Mucosa of gallbladder (tissue), 1 donor: ENCODE results near the gene HSPA13. TPM values are rescaled to one million over a fixed set of nuclear protein-coding genes. Genes with fewer than 3 reads are reported as not detected.
"Not testable (repeated sequence)": the region's sequence is repeated elsewhere in the genome, so short reads cannot be mapped to it uniquely, and the experiment has no call there.

Experiments used
- DNase-seq: peaks from one replicate; pipeline ENCODE4 v3.0.0-alpha.2; 2020; ENCODE audit warnings: low spot score
- total RNA-seq: library from RNA; stranded (reverse); gene quantifications from one replicate; pipeline ENCODE4 v1.2.1, GENCODE V29; 2021
- donor health status: DM: no; HTN: no; CAD: no.

The HSPA13 gene, protein sequence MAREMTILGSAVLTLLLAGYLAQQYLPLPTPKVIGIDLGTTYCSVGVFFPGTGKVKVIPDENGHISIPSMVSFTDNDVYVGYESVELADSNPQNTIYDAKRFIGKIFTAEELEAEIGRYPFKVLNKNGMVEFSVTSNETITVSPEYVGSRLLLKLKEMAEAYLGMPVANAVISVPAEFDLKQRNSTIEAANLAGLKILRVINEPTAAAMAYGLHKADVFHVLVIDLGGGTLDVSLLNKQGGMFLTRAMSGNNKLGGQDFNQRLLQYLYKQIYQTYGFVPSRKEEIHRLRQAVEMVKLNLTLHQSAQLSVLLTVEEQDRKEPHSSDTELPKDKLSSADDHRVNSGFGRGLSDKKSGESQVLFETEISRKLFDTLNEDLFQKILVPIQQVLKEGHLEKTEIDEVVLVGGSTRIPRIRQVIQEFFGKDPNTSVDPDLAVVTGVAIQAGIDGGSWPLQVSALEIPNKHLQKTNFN
- total RNA-seq, result 12.0 TPM

- DNase-seq, result peak; percentile 100
These were observed at the start of gene HSPA13 for GRCh38 chr21:14382835-14383595. HSPA13 (minus strand) TSS chr21:14383146; CDS start chr21:14383119, 27 bp downstream.

- no peak for DNase-seq
These were observed 36.0 kb upstream of the HSPA13 start for GRCh38 chr21:14418920-14419319.

DNA sequence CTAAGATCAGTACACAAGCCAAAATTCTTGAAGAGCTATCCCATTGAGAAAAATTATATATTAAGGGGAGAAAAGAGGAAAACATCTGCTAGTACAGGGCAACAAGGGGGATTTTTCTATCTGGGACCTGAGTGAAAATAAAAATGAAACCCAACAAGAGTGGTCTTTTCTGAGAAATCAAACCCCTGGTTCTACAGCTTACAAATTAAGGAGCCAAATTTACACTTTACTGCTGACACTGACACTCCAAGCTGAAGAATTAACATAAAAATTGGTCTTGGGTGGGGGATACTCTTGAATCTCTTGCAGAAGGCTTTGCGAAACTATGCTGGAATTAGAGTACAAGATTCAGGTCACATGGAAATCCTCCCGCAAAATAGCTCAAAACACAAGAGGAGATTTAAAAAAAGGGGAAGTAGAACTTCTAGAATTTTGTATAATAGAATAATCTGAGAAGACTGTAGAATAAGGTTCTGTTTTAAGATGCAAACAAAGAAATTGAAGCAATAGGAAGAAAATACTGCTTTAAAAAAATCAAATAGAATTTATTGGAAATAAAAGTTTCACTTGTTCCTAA is 32.1 kb upstream of the HSPA13 start:
- no peak for DNase-seq

DNA sequence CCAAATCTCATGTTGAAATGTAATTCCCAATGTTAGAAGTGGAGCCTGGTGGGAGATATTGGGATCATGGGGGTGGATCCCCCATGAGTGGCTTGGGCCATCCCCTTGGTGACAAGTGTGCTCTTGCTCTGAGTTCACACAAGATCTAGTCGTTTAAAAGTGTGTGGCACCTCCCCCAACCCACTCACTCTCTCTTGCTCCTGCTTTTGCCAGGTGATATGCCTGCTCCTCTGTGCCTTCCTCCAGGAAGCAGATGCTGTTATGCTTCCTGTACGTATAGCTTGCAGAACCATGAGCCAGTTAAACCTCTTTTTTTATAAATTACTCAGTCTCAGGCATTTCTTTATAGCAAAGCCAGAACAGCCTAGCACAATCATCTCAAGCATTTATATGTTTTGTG is 23.0 kb upstream of the HSPA13 start:
- no peak for DNase-seq

- DNase-seq, result no peak
These were observed 22.3 kb upstream of the HSPA13 start for GRCh38 chr21:14405225-14405624.

DNA sequence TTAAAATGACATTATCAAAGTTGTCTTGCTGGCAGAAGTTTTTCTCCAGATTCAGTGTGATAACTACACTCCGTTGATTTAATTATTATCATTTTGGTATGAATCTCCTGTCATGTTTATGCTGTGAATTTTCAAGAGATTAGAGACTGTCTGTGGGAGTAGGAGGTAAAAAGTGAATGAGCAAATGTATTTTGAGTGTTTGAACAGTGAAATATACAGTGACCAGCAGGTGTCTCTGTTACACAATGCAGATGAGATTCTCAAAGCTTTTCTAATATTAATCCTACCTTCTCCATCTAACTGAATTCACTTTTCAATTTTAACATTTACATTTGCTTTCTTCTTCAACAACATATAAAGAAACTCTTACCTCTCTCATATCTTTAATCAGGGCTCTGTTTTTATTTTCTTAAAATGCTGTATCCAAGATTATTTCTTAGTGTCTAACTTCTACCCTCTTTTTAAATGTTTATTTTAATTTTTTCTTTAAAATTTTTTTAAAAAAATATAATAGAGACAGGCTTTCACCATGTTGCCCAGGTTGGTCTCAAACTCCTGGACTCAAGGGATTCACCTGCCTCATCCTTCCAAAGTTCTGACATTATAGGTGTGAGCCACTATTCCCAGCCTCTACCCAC is 20.9 kb upstream of the HSPA13 start:
- no peak for DNase-seq

- DNase-seq, result no peak
These were observed 18.3 kb upstream of the HSPA13 start for GRCh38 chr21:14401217-14401616.

DNA sequence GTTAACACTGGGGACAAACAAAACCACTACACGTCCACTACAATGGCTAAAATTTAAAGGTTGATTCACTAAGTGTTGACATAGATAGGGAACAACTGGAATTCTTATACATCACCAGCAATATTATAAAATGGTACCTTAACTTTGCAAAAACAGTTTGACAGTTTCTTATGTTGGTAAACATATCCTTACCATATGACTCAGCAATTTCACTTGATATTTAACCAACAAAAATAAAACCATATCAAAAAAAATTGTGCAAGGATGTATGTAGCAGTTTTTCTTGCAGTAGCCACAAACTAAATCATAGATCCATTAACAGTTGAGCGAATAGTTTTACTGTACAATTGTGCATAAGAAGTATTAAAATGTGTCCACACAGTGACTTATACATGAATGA is 5.3 kb upstream of the HSPA13 start:
- no peak for DNase-seq

DNA sequence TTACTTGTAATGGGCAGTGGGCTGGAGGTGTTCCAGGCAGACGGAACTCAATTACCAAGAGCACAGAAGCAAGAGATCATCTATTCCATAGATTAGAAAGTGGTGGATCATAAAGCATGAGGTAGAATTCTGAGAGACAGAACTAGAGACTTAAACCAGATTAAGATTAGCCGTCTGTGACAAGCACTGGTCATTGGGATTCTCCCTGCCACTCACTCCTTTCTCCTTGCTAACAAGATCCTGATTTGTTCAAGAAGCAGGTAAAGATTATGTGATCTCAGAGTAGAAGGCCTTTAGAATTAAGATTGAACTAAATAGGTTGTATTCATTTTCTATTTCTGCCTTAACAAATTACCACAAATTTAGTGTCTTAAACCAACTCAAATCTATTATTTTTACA is 1.5 kb upstream of the HSPA13 start:
- no peak for DNase-seq

GRCh38 chr21:14383596-14384180 is 742 bp upstream of the HSPA13 start:
- no peak for DNase-seq

GRCh38 chr21:14382486-14382834 is 486 bp downstream of the HSPA13 start:
- no peak for DNase-seq

- no peak for DNase-seq
These were observed 6.1 kb downstream of the HSPA13 start for GRCh38 chr21:14376854-14377253.

GRCh38 chr21:14366998-14367397 is 15.9 kb downstream of the HSPA13 start:
- no peak for DNase-seq

DNA sequence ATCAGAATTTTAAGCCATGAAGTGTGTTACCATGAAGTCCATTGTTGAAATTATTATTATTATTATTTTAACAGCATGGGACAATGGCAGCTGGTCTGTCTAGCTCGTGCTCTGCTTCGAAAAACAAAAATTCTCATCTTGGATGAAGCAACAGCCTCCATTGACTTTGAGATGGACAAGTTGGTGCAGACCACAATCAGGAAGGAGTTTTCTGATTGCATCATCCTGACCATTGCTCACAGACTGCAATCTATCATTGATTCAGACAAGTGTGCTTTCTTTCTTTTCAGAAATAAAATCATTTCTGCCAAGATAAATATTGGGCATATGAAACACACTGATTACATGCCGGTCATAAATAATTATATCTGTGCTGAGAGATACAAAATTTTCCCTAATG is 21.0 kb downstream of the HSPA13 start:
- no peak for DNase-seq

- no peak for DNase-seq
These were observed 24.2 kb downstream of the HSPA13 start for GRCh38 chr21:14358775-14359174.

DNA sequence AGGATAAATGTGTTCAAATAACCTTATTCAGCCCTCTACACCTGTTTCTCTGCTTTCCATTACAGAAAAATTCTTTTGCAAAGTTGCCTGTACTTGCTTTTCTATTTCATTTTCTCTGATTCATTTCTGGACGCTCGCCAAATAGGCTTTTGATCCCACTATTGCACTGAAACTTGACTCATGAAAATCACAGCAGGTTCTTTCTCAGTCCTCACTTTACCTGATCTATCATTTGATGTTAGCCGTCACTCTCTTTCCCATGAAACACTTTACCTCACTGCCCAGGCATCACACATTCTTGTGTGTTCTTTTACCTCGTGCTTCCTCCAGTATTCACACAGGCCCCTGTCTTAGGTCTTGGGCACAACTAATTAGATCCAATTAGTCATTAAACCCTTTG is 26.2 kb downstream of the HSPA13 start:
- DNase-seq, result no peak

DNA sequence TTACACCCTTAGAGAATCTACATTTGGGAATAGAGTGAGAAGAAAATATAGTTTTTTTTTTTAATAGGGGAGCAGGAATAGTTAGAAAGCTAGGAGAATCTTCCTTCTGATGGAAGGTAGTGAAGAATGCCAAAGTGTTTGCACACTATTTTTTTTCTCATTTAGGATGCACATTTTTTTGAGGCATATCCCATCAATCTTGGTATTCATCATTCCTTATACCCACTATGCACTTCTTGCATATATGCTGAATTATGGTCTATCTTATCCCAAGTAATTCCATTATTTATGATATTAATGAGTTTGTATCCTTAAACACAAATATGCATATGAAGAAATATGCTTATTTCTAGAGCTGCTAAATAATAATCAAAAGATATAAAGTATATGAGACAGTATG is 28.4 kb downstream of the HSPA13 start:
- DNase-seq, result no peak

DNA sequence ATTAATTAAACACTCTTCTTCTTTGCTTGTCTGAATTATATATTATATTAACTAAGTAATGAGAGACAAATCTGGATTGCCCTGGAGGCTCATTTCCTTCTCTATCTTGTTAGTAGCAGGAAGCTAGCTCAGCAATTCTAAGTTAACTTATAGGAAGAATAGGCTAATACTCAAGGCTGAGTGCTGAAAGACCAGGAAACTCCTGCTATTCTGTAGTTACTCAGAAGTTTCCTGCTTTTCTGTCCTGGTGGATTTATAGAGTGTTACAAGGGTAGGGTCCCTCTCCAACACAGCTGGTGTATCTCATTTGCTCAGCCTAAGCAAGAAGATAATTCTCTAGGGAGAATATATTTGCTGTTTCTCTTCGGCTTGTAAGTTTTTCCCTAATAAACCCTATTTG is 29.2 kb downstream of the HSPA13 start:
- no peak for DNase-seq

DNA sequence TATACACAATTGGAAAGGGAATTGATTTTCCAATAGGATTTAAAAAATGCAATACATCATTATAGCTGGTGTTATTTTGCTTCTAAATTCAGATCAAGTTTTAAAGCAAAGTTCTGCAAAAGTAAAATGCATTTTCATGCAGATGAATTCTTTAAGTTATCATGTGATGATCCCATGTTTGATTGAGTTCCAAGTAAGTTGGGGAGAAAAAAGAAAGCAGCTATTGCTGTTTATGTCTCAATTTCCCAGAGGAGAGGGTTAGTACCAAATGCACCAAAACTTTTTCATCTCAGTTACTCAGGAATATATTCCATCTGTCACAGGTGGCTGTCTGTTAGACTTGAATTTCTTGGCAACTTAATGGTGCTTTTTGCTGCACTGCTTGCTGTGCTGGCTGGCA is 29.7 kb downstream of the HSPA13 start:
- no peak for DNase-seq

GRCh38 chr21:14327346-14327745 is 55.6 kb downstream of the HSPA13 start:
- not testable (repeated sequence) for DNase-seq

DNA sequence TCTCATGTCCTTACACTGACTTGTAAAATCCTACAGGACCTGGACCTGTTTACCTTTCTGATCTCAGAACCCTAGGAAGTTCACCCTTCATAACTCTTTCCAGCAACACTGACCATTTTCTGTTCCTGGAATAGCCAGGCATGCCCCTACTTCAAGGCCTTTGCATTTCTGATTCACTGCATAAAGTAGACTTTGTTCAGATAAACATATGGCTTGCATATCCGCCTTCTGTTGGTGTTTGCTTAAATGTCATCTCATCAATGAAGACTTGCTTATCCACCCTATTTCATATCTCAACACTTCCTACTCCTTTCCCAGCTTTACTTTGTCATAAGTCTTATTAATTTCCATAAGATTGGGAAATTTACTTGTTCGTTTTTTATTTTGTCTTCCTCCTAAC is 57.4 kb downstream of the HSPA13 start:
- DNase-seq, result no peak
